Gastrocnemius medialis (tissue), 4 donors: ENCODE data around the gene ATRNL1. TPM values are rescaled to one million over a fixed set of nuclear protein-coding genes. Genes with fewer than 3 reads are reported as not detected.
"Not testable (repeated sequence)": the region's sequence is repeated elsewhere in the genome, so short reads cannot be mapped to it uniquely, and the experiment has no call there.

Experiments
- ATAC-seq, 2 donors: fragments of 150-250 bp; one replicate each; pipeline ENCODE4 v1.9.1; 2016
- DNase-seq, 2 donors: peaks; one replicate each; pipeline ENCODE4 v3.0.0-alpha.2; 2019
- H3K27ac ChIP-seq, 4 donors: fragments of 200-600 bp; sonication (generic); 1 replicate in 1 of 4; 2 replicates in 3 of 4; pipeline ENCODE4 v1.5.1; 2016 to 2018; ENCODE audit warnings: mild to moderate bottlenecking in 2 of 4, moderate library complexity in 1 of 4
- H3K27me3 ChIP-seq, 3 donors: fragments of 200-600 bp; sonication (generic) in 2 of 3; 1 replicate in 1 of 3; 2 replicates in 2 of 3; pipeline versions ENCODE4 v1.5.1 to v1.6.0; 2016 to 2019; ENCODE audit warnings: mild to moderate bottlenecking in 1 of 3, moderate library complexity in 1 of 3
- H3K36me3 ChIP-seq, 2 donors: fragments of 200-600 bp; sonication (generic) in 1 of 2; one replicate each; pipeline ENCODE4 v1.5.1; 2017 to 2018
- H3K4me1 ChIP-seq, 2 donors: fragments of 200-600 bp; sonication (generic) in 1 of 2; one replicate each; pipeline ENCODE4 v1.5.1; 2016 to 2017; ENCODE audit warnings: mild to moderate bottlenecking in 2 of 2
- H3K4me3 ChIP-seq, 4 donors: fragments of 200-600 bp; sonication (generic) in 3 of 4; 1 replicate in 1 of 4; 2 replicates in 3 of 4; pipeline ENCODE4 v1.5.1; 2016 to 2019; ENCODE audit warnings: mild to moderate bottlenecking in 2 of 4
- H3K9me3 ChIP-seq, 3 donors: fragments of 200-600 bp; sonication (generic) in 2 of 3; 1 replicate in 1 of 3; 2 replicates in 2 of 3; pipeline ENCODE4 v1.5.1; 2016 to 2019
- POLR2A ChIP-seq, 2 donors: fragments of 450-650 bp; IDR thresholded peaks; one replicate each; pipeline ENCODE4 v1.6.1; 2017; ENCODE audit warnings: antibody characterized with exemption in 2 of 2, mild to moderate bottlenecking in 2 of 2, moderate library complexity in 2 of 2
- in situ Hi-C, 4 donors: fragments of 200-750 bp; cut with MboI; loops; one replicate each; pipeline versions ENCODE4 v1.15.0 to v1.8.0; 2017; ENCODE audit warnings: low sequenced_read_pairs in 4 of 4
- intact Hi-C: fragments of 100-400 bp; cut with DNase I; formaldehyde crosslinking; loops from one replicate; pipeline ENCODE4 v1.15.1; 2023; ENCODE audit warnings: low total_unique reads
- total RNA-seq, 4 donors: library from RNA; depleted of rRNA; stranded (reverse); fragments of >200 nt; gene quantifications; one replicate each; pipeline versions ENCODE4 v1.1.0 to v1.2.3, GENCODE V29; 2016
- TF ChIP-seq, protein P1 (sequence below), 5 experiments: fragments of 450-650 bp in 3 of 5; fragments of 200-600 bp in 2 of 5; sonication (generic) in 2 of 5; IDR thresholded peaks in 4 of 5; conservative IDR thresholded peaks in 1 of 5; 1 replicate in 4 of 5; 2 replicates in 1 of 5; pipeline ENCODE4 v1.5.1; 2016 to 2019; ENCODE audit warnings: antibody characterized with exemption in 5 of 5, mild to moderate bottlenecking in 3 of 5, moderate library complexity in 3 of 5

Gene ATRNL1
- total RNA-seq, 4 donors from 2014 or later = 1.6 to 10.8 (median 3.8) TPM

DNA sequence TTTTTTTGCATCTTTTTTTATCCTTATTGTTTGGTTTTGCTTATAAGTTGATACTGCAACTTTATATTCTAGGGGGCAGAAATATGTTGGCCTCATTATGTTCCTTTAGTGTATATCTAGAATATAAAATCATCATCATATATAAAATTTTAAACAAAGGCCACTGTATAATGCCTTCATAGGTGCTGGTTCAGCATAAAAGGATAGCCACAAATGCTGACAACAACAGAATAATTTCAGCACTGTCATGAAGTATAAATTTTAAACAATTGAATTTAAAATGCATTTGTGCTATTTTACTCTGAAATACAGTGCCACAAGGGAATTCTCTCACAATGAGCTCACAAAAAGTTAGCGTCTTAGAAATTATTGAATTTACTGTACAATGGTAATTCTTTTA, 285.9 kb downstream of the ATRNL1 start:
- intact Hi-C loops = no loop called here
- H3K27ac ChIP-seq = no peak overlapping the region
- H3K36me3 ChIP-seq = no peaks in the 10 kb centered on the region
- in situ Hi-C loops = no loop called here
- DNase-seq (no peak), ATAC-seq (no peak)
- TF ChIP-seq POLR2A (IDR thresholded peaks at IDR 0.05) = no peak
- TF ChIP-seq, protein P1, sequence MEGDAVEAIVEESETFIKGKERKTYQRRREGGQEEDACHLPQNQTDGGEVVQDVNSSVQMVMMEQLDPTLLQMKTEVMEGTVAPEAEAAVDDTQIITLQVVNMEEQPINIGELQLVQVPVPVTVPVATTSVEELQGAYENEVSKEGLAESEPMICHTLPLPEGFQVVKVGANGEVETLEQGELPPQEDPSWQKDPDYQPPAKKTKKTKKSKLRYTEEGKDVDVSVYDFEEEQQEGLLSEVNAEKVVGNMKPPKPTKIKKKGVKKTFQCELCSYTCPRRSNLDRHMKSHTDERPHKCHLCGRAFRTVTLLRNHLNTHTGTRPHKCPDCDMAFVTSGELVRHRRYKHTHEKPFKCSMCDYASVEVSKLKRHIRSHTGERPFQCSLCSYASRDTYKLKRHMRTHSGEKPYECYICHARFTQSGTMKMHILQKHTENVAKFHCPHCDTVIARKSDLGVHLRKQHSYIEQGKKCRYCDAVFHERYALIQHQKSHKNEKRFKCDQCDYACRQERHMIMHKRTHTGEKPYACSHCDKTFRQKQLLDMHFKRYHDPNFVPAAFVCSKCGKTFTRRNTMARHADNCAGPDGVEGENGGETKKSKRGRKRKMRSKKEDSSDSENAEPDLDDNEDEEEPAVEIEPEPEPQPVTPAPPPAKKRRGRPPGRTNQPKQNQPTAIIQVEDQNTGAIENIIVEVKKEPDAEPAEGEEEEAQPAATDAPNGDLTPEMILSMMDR (IDR thresholded peaks at IDR 0.05 in 4 of 5, conservative IDR thresholded peaks at IDR 0.05 in 1 of 5) = no peak
- no peaks in the 10 kb centered on the region for H3K4me1 ChIP-seq
- no peak overlapping the region for H3K4me3 ChIP-seq
- H3K9me3 ChIP-seq = no peaks in the 10 kb centered on the region
- H3K27me3 ChIP-seq = no peaks in the 10 kb centered on the region

GRCh38 chr10:115384665-115385064, 291.5 kb downstream of the ATRNL1 start:
- DNase-seq (no peak), ATAC-seq (no peak)
- Histone ChIP-seq H3K9me3 (no peaks in the 10 kb centered on the region), H3K4me1 (no peaks in the 10 kb centered on the region), H3K36me3 (no peaks in the 10 kb centered on the region), H3K4me3 (no peak overlapping the region), H3K27ac (no peak overlapping the region), H3K27me3 (no peaks in the 10 kb centered on the region)
- intact Hi-C loops = no loop called here
- in situ Hi-C loops = no loop called here
- TF ChIP-seq, protein P1 (IDR thresholded peaks at IDR 0.05 in 4 of 5, conservative IDR thresholded peaks at IDR 0.05 in 1 of 5) = no peak
- TF ChIP-seq POLR2A (IDR thresholded peaks at IDR 0.05) = no peak

DNA sequence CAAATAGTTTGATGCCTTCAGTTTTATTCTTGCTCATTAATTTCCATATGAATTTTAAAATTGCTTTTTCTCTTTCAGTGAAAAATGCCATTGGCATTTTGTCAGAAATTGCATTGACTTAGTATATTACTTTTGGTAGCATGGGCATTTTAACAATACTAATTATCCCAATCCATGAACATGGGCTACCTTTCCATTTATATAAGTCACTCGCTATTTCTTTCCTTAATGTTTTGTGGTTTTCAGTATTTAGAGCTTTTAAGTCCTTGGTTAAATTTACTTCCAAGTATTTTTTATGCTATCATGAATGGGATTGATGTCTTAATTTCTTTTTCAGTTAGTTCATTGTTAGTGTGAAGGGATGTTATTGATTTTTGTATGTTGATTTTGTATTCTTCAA, 297.4 kb downstream of the ATRNL1 start:
- no peak for ATAC-seq
- intact Hi-C loops (no loop called here), in situ Hi-C loops (no loop called here)
- Histone ChIP-seq H3K27ac (no peak overlapping the region), H3K9me3 (no peaks in the 10 kb centered on the region), H3K4me3 (no peak overlapping the region), H3K36me3 (no peaks in the 10 kb centered on the region), H3K4me1 (no peaks in the 10 kb centered on the region), H3K27me3 (no peaks in the 10 kb centered on the region)
- TF ChIP-seq, protein P1 (IDR thresholded peaks at IDR 0.05 in 4 of 5, conservative IDR thresholded peaks at IDR 0.05 in 1 of 5) = no peak
- no peak for TF ChIP-seq POLR2A (IDR thresholded peaks at IDR 0.05)
- no peak for DNase-seq

DNA sequence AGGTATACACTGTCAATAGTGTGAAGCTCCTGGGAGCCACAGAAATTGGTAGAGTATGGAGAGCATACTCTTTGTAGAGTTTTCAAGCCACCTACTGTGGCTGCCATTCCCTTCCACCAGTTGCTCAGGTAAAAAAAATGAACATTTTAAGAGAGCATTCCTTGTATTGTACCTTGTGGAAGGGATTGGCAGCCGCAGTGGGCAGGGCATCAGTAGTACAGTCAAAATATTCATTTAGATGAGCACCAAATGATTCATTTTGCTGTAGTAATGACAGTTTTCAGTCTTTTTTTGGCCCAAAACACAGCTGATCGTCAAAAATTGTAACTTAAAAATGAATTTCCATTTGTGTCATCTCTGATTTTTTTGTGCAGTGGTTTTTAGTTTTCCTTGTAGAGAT, 304.9 kb downstream of the ATRNL1 start:
- DNase-seq (no peak), ATAC-seq (no peak)
- intact Hi-C loops (no loop called here), in situ Hi-C loops (no loop called here)
- no peaks in the 10 kb centered on the region for H3K36me3 ChIP-seq
- no peak overlapping the region for H3K27ac ChIP-seq
- no peaks in the 10 kb centered on the region for H3K4me1 ChIP-seq
- H3K9me3 ChIP-seq = no peaks in the 10 kb centered on the region
- no peaks in the 10 kb centered on the region for H3K27me3 ChIP-seq
- no peak for TF ChIP-seq POLR2A (IDR thresholded peaks at IDR 0.05)
- TF ChIP-seq, protein P1 (IDR thresholded peaks at IDR 0.05 in 4 of 5, conservative IDR thresholded peaks at IDR 0.05 in 1 of 5) = no peak
- H3K4me3 ChIP-seq = no peak overlapping the region

GRCh38 chr10:115402699-115403098, 309.5 kb downstream of the ATRNL1 start:
- intact Hi-C loops (no loop called here), in situ Hi-C loops (no loop called here)
- no peaks in the 10 kb centered on the region for H3K36me3 ChIP-seq
- no peak overlapping the region for H3K4me3 ChIP-seq
- DNase-seq (no peak), ATAC-seq (no peak)
- H3K27me3 ChIP-seq = no peaks in the 10 kb centered on the region
- TF ChIP-seq POLR2A (IDR thresholded peaks at IDR 0.05) = no peak
- TF ChIP-seq, protein P1 (IDR thresholded peaks at IDR 0.05 in 4 of 5, conservative IDR thresholded peaks at IDR 0.05 in 1 of 5) = no peak
- H3K9me3 ChIP-seq = no peaks in the 10 kb centered on the region
- H3K4me1 ChIP-seq = no peaks in the 10 kb centered on the region
- no peak overlapping the region for H3K27ac ChIP-seq

GRCh38 chr10:115405838-115406237, 312.7 kb downstream of the ATRNL1 start:
- H3K36me3 ChIP-seq, DNase-seq, intact Hi-C loops, H3K27ac ChIP-seq, H3K4me1 ChIP-seq, H3K27me3 ChIP-seq, in situ Hi-C loops, H3K4me3 ChIP-seq, ATAC-seq, H3K9me3 ChIP-seq: not testable (repeated sequence)
